D721Med (cell line): ENCODE results near the gene OR4C46.
"Not testable (repeated sequence)": the region's sequence is repeated elsewhere in the genome, so short reads cannot be mapped to it uniquely, and the experiment has no call there.

ENCODE experiments used
- DNase-seq: peaks from one replicate; pipeline ENCODE4 v3.0.0; 2011; ENCODE audit warnings: low spot score; ENCODE audit not compliant: insufficient read length
- FAIRE-seq: peaks from 2 replicates; lab custom pipeline; 2011; peaks lifted over from hg19 to GRCh38; lab: Jason Lieb, UNC
- TF ChIP-seq, protein P1 (sequence below): IDR thresholded peaks from 2 replicates; pipeline ENCODE4 v1.5.1; 2012; ENCODE audit warnings: mild to moderate bottlenecking, control low read depth; ENCODE audit not compliant: insufficient read depth; ENCODE audit errors: missing control alignments

OR4C46 gene

GRCh38 chr11:54603898-54604297 lies at the start of gene OR4C46:
Gene OR4C46, minus strand, starts transcription at chr11:54603998. Its CDS starts 0 bp downstream, at chr11:54603998.
- TF ChIP-seq, protein P1, sequence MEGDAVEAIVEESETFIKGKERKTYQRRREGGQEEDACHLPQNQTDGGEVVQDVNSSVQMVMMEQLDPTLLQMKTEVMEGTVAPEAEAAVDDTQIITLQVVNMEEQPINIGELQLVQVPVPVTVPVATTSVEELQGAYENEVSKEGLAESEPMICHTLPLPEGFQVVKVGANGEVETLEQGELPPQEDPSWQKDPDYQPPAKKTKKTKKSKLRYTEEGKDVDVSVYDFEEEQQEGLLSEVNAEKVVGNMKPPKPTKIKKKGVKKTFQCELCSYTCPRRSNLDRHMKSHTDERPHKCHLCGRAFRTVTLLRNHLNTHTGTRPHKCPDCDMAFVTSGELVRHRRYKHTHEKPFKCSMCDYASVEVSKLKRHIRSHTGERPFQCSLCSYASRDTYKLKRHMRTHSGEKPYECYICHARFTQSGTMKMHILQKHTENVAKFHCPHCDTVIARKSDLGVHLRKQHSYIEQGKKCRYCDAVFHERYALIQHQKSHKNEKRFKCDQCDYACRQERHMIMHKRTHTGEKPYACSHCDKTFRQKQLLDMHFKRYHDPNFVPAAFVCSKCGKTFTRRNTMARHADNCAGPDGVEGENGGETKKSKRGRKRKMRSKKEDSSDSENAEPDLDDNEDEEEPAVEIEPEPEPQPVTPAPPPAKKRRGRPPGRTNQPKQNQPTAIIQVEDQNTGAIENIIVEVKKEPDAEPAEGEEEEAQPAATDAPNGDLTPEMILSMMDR = no peak
- FAIRE-seq (no peak), DNase-seq (no peak)

GRCh38 chr11:54645606-54646005 lies 41.8 kb upstream of the OR4C46 start:
- not testable (repeated sequence) for FAIRE-seq, DNase-seq

DNA sequence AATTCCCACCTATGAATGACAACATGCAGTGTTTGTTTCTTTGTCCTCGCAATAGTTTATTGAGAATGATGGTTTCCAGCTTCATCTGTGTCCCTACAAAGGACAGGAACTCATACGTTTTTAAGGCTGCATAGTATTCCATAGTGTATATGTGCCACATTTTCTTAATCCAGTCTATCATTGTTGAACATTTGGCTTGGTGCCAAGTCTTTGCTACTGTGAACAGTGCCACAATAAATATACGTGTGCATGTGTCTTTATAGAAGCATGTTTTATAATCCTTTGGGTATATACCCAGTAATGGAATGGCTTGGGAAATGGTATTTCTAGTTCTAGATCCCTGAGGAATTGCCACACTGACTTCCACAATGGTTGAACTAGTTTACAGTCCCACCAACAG lies 42.4 kb downstream of the OR4C46 start:
- not testable (repeated sequence) for FAIRE-seq, DNase-seq

DNA sequence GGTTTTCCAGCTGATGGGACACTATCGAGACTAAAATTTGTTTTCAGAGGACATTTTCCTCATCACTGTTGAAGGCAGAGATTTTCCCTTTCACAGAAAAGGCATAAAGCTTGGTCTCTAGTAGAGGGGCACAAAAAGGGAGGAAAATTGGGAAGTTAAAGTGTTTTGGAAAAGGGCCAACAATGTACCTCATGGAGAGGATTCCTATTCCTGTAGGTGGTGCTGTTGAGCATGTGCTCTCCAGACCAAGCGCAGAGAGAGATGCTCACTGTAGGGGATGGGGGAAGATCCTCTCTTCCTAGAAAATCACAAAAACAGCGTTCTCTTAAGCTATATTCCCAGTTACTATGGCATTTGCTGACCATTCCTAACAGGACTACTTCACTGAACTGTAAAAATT lies 44.9 kb downstream of the OR4C46 start:
- DNase-seq (no peak), FAIRE-seq (no peak)
- TF ChIP-seq, protein P1 = no peak

DNA sequence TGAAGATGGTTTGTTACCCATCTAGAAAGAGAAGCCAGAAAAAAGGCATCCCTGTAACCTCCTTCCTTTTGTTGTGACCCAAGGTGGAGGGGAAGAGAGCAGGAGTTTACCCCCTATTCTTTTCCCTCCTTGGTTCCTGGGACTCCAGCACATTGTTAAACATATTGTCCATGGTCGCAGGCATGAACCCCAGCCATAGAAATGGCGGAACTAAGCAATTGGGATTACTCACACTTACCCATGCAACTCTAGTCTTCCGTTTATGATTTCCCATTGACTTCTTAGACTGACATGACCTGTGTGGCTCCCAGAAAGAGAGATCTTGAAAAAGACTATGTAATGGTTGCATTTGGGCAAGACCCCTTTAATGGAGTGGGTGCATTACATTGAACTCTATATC lies 45.4 kb downstream of the OR4C46 start:
- no peak for DNase-seq
- FAIRE-seq = no peak
- TF ChIP-seq, protein P1 = no peak
